ENCODE results near the gene SFXN5. TPM values are rescaled to one million over a fixed set of nuclear protein-coding genes. Genes with fewer than 3 reads are reported as not detected.

SFXN5 gene
- total and polyA plus RNA-seq, 4 donors, result 6.3 to 20.7 (median 14.8) TPM

DNA sequence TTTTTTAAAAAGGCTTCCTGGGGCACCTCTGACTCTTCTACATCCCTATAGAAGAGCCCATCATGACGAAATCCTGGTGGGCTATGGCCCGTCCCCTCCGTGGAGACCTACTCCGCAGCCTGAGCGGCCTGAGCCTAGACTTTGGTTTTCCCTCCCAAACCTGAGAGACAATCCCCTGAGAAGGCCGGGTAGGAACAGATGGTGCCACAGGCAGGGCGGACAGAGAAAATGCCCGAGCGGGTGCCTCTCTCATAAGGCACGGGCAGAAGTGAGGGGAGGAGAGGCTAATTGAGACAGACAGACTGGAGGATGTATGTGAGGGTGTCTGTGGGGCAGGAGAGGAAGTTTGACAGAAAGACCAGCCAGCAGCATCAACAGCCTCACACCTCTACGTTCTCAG lies 20.2 kb upstream of the SFXN5 start:
- no peaks in the 10 kb centered on the region for H3K9me3 ChIP-seq (ENCODE audit: control insufficient read depth, low read length)
- H3K27ac ChIP-seq (ENCODE audit: low read depth in 1 of 2, low read length in 2 of 2), result peak overlapping the region in 1 of 2 donors; percentile 13
- ATAC-seq (ENCODE audit: low FRiP score), result no peak
- 86% methylated on average over 11 of the region's 11 CpGs for WGBS, 2 donors
- no peak for DNase-seq
- H3K4me3 ChIP-seq (ENCODE audit: low read length in 2 of 2), result no peak overlapping the region
- no peaks in the 10 kb centered on the region for H3K27me3 ChIP-seq (ENCODE audit: control insufficient read depth in 1 of 2, insufficient read depth in 2 of 2, low read length in 1 of 2)
- no peaks in the 10 kb centered on the region for H3K36me3 ChIP-seq (ENCODE audit: control insufficient read depth in 1 of 2, insufficient read depth in 2 of 2, low read length in 1 of 2)
- intact Hi-C loops (cut with DNase I), result loop anchor here in 1 of 2 donors (2.0 kb wide), 1 partner anchor 19 kb away; no protein-coding TSS in a partner anchor
- peaks cover 0 to 4% of the 10 kb centered on the region in 2 donors for H3K4me1 ChIP-seq (ENCODE audit: control insufficient read depth in 1 of 2, insufficient read depth in 2 of 2, low read length in 2 of 2)

DNA sequence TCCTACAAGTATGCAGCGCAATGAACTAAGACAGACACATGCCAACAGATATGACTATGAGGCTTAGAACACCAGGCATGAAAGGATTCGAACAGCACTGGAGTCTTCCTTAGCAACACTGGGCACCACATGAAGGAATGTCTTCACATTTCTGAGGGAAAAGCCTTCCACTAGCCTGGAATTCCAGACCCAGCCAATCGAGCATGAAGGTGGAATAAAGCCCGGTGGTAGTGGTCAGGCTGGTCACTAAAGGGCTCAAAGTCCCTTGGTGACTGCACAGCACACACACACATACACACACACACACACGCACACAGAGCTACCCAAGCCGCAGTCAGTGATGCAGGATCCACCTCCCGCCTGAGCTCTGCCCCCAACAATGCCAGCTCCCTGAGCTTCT lies 19.7 kb upstream of the SFXN5 start:
- ATAC-seq (ENCODE audit: low FRiP score) (no peak), DNase-seq (no peak)
- Histone ChIP-seq H3K27ac (ENCODE audit: low read depth in 1 of 2, low read length in 2 of 2) (peak overlapping the region in 1 of 2 donors; percentile 4), H3K9me3 (ENCODE audit: control insufficient read depth, low read length) (no peaks in the 10 kb centered on the region), H3K36me3 (ENCODE audit: control insufficient read depth in 1 of 2, insufficient read depth in 2 of 2, low read length in 1 of 2) (no peaks in the 10 kb centered on the region), H3K4me1 (ENCODE audit: control insufficient read depth in 1 of 2, insufficient read depth in 2 of 2, low read length in 2 of 2) (peaks cover 0 to 4% of the 10 kb centered on the region in 2 donors), H3K27me3 (ENCODE audit: control insufficient read depth in 1 of 2, insufficient read depth in 2 of 2, low read length in 1 of 2) (no peaks in the 10 kb centered on the region), H3K4me3 (ENCODE audit: low read length in 2 of 2) (no peak overlapping the region)
- 34 to 42% methylated on average over 7 of the region's 7 CpGs for WGBS, 2 donors
- intact Hi-C loops (cut with DNase I), result loop anchor here in 1 of 2 donors (2.0 kb wide), 1 partner anchor 20 kb away; no protein-coding TSS in a partner anchor

DNA sequence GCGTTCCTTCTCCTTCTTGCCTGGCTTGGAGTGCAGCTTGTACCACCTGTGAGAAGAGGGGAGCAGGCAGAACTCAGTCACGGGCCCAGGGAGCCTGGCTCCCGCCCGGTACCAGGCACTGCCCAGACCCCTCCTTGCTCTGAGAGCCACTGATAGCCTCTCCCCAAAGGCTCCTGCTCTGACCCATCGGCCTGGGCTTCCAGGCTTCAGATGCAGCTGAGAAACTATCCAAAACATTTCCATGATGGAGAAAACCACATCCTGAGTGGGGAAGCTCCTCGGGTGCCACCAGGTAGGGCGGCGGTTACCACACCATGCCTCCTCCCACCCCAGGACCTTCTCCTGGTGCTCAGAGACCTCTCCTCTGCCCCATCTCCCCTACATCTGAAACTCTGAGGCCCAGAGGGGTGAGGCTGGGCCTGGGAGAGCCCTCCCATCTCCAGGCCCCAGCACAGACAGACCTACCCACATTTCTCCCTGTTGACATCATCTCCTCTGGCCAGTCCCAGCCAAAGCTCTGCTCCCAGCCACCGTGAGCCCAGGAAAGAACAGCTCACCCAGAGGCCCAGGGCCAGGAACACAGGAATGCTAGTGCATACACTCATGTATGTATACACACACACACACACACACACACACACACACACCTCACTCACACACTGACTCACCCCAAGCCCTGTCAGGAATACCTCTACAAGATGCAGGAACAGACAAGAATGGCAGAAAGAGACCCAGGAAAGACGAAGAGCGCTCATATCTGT lies 17.9 kb upstream of the SFXN5 start:
- Histone ChIP-seq H3K36me3 (ENCODE audit: control insufficient read depth in 1 of 2, insufficient read depth in 2 of 2, low read length in 1 of 2) (no peaks in the 10 kb centered on the region), H3K27ac (ENCODE audit: low read depth in 1 of 2, low read length in 2 of 2) (peak overlapping the region; percentile 40 to 86), H3K9me3 (ENCODE audit: control insufficient read depth, low read length) (no peaks in the 10 kb centered on the region), H3K4me3 (ENCODE audit: low read length in 2 of 2) (peak overlapping the region in 1 of 2 donors; percentile 2), H3K27me3 (ENCODE audit: control insufficient read depth in 1 of 2, insufficient read depth in 2 of 2, low read length in 1 of 2) (no peaks in the 10 kb centered on the region), H3K4me1 (ENCODE audit: control insufficient read depth in 1 of 2, insufficient read depth in 2 of 2, low read length in 2 of 2) (peaks cover 2 to 4% of the 10 kb centered on the region in 2 donors)
- DNase-seq (peak; percentile 93 to 95), ATAC-seq (ENCODE audit: low FRiP score) (peak; percentile 81)
- intact Hi-C loops (cut with DNase I), result loop anchor here (1.0 to 10.0 kb wide), 6 partner anchors 21 to 202 kb away; partner anchors contain the start of genes SMYD5 (in 2 of the 2) and SPR (in 1 of the 2)
- 18 to 22% methylated on average over 11 of the region's 11 CpGs for WGBS, 2 donors

DNA sequence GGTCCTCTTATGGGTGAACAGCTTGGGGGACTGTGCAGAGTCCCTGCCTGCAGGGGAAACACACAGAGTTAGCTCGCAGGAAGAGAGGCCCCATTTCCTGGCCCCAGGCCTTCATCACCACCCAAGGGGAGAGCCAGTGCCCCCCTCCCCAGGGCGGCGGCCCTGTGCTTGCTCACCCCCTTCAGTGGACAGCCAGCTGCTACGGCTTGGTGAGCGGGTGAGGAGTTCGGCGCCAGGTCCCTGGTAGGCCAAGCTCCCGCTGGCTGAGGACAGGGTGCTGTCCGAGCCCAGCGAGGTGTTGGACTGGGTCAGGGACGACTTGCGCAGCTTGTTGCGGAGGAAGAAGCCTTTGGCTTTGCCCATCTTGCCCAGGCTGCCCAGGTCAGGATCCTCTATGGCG lies 17.2 kb upstream of the SFXN5 start:
- 45 to 51% methylated on average over 14 of the region's 14 CpGs for WGBS, 2 donors
- DNase-seq (peak in 1 of 2 donors; percentile 44), ATAC-seq (ENCODE audit: low FRiP score) (no peak)
- H3K4me3 ChIP-seq (ENCODE audit: low read length in 2 of 2), result peak overlapping the region in 1 of 2 donors; percentile 2
- intact Hi-C loops (cut with DNase I), result loop anchor here (1.0 to 10.0 kb wide), 5 partner anchors 34 to 201 kb away; partner anchors contain the start of genes SMYD5 (in 2 of the 2) and SPR (in 1 of the 2)
- no peaks in the 10 kb centered on the region for H3K36me3 ChIP-seq (ENCODE audit: control insufficient read depth in 1 of 2, insufficient read depth in 2 of 2, low read length in 1 of 2)
- H3K27ac ChIP-seq (ENCODE audit: low read depth in 1 of 2, low read length in 2 of 2), result peak overlapping the region; percentile 40 to 86
- H3K9me3 ChIP-seq (ENCODE audit: control insufficient read depth, low read length), result no peaks in the 10 kb centered on the region
- H3K4me1 ChIP-seq (ENCODE audit: control insufficient read depth in 1 of 2, insufficient read depth in 2 of 2, low read length in 2 of 2), result peaks cover 2 to 4% of the 10 kb centered on the region in 2 donors
- H3K27me3 ChIP-seq (ENCODE audit: control insufficient read depth in 1 of 2, insufficient read depth in 2 of 2, low read length in 1 of 2), result no peaks in the 10 kb centered on the region

DNA sequence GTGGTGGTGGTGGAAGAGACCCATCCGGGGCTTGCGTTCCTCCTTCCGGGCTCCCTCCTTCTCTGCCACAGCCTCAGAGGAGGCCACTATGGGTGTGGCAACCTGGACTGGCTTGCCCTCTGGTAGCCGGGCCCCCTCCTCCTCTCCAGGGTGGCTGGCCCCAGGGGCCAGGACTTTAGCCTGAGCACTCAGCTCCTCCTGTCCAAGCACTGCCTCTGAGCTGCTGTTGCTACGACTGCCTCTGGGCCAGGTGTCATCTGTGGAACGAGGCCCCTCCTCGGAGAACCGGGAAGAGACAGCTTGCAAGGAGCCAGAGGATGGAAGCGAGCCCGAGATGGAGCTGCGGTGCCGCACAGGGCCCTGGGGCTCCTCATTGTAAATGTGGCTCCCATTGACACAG lies 16.7 kb upstream of the SFXN5 start:
- intact Hi-C loops (cut with DNase I), result loop anchor here (5.0 to 10.0 kb wide), 4 partner anchors 34 to 201 kb away; partner anchors contain the start of genes SMYD5 (in 2 of the 2) and SPR (in 1 of the 2)
- ATAC-seq (ENCODE audit: low FRiP score) (no peak), DNase-seq (peak in 1 of 2 donors; percentile 44)
- Histone ChIP-seq H3K27me3 (ENCODE audit: control insufficient read depth in 1 of 2, insufficient read depth in 2 of 2, low read length in 1 of 2) (no peaks in the 10 kb centered on the region), H3K27ac (ENCODE audit: low read depth in 1 of 2, low read length in 2 of 2) (peak overlapping the region in 1 of 2 donors; percentile 86), H3K36me3 (ENCODE audit: control insufficient read depth in 1 of 2, insufficient read depth in 2 of 2, low read length in 1 of 2) (no peaks in the 10 kb centered on the region), H3K4me1 (ENCODE audit: control insufficient read depth in 1 of 2, insufficient read depth in 2 of 2, low read length in 2 of 2) (peaks cover 2 to 4% of the 10 kb centered on the region in 2 donors), H3K9me3 (ENCODE audit: control insufficient read depth, low read length) (no peaks in the 10 kb centered on the region), H3K4me3 (ENCODE audit: low read length in 2 of 2) (peak overlapping the region in 1 of 2 donors; percentile 4)
- WGBS, 2 donors, result 30 to 31% methylated on average over 12 of the region's 12 CpGs

DNA sequence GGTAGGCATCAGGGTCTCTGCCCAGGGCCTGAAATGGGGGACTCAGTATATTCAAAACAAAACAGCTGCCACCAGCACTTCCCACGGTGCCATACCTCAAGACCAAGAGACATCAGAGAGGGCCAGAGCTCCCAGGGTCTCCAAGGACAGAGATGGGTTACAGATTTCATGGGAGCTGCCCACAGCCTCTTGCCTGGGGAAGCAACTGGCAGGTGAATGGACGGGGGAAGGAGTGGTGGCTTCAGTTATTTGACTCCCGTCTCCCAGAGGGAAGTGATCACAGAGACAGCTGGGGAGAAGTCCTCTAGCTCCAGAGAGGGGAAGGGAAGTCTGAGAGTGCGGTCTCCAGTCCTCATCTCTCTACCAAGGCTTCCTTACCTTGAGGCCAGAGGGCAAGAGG lies 15.8 kb upstream of the SFXN5 start:
- no peaks in the 10 kb centered on the region for H3K36me3 ChIP-seq (ENCODE audit: control insufficient read depth in 1 of 2, insufficient read depth in 2 of 2, low read length in 1 of 2)
- no peaks in the 10 kb centered on the region for H3K9me3 ChIP-seq (ENCODE audit: control insufficient read depth, low read length)
- no peak overlapping the region for H3K27ac ChIP-seq (ENCODE audit: low read depth in 1 of 2, low read length in 2 of 2)
- intact Hi-C loops (cut with DNase I), result loop anchor here (5.0 to 10.0 kb wide), 4 partner anchors 35 to 200 kb away; partner anchors contain the start of genes SMYD5 (in 2 of the 2) and SPR (in 1 of the 2)
- H3K27me3 ChIP-seq (ENCODE audit: control insufficient read depth in 1 of 2, insufficient read depth in 2 of 2, low read length in 1 of 2), result no peaks in the 10 kb centered on the region
- H3K4me1 ChIP-seq (ENCODE audit: control insufficient read depth in 1 of 2, insufficient read depth in 2 of 2, low read length in 2 of 2), result peaks cover 2 to 4% of the 10 kb centered on the region in 2 donors
- H3K4me3 ChIP-seq (ENCODE audit: low read length in 2 of 2), result no peak overlapping the region
- no peak for DNase-seq
- no peak for ATAC-seq (ENCODE audit: low FRiP score)
- WGBS, 2 donors, result 15% methylated on average over 4 of the region's 4 CpGs

DNA sequence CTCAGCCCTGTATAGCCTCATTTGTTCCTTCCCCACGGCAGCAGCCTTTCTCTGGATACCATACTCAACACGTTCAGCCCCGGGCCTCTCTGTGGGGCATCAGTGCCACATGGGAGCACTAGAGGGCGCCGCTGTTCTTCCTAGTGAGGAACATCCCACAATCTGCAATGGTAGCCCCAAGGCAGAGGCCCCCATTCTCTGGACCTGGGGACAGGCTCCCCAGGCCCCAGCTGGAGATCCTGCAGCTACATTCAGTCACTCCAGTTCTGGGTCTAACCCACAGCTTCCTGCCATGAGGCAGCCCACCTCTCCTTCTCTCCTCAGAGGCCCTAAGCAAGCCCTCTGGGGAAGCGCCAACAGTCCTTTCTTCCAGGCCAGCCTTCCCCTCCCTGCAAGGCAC lies 14.2 kb upstream of the SFXN5 start:
- ATAC-seq (ENCODE audit: low FRiP score) (peak; percentile 78), DNase-seq (peak; percentile 88 to 96)
- intact Hi-C loops (cut with DNase I), result loop anchor here (1.0 to 10.0 kb wide), 6 partner anchors 37 to 198 kb away; partner anchors contain the start of genes SMYD5 (in 2 of the 2) and SPR (in 1 of the 2)
- H3K9me3 ChIP-seq (ENCODE audit: control insufficient read depth, low read length), result no peaks in the 10 kb centered on the region
- WGBS, 2 donors, result 14% methylated on average over 6 of the region's 6 CpGs
- no peaks in the 10 kb centered on the region for H3K36me3 ChIP-seq (ENCODE audit: control insufficient read depth in 1 of 2, insufficient read depth in 2 of 2, low read length in 1 of 2)
- H3K4me1 ChIP-seq (ENCODE audit: control insufficient read depth in 1 of 2, insufficient read depth in 2 of 2, low read length in 2 of 2), result peaks cover 2 to 4% of the 10 kb centered on the region in 2 donors
- no peaks in the 10 kb centered on the region for H3K27me3 ChIP-seq (ENCODE audit: control insufficient read depth in 1 of 2, insufficient read depth in 2 of 2, low read length in 1 of 2)
- H3K27ac ChIP-seq (ENCODE audit: low read depth in 1 of 2, low read length in 2 of 2), result no peak overlapping the region
- H3K4me3 ChIP-seq (ENCODE audit: low read length in 2 of 2), result no peak overlapping the region

DNA sequence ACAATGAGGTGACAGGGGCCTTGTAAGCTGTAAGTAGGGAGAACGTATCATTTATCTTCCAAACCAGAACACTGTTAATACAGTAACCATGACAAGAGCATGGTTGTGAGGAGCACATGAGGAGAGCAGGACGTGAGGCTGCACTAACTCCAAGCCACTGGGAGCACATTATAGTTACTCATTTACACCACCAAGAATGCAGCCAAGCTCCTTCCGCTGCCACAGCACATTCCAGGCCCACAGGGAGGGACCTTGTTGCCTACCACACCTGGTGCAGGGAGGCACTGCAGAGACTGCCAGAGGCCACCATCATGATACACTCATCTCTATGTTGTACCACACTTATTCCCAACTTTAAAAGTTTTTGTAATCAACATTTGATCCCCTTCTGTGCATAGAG lies 13.5 kb upstream of the SFXN5 start:
- WGBS, 2 donors, result 54 to 62% methylated on average over 3 of the region's 3 CpGs

More for the DNA sequence above, 13.5 kb upstream of the SFXN5 start:
- ATAC-seq (ENCODE audit: low FRiP score) (no peak), DNase-seq (no peak)
- intact Hi-C loops (cut with DNase I), result loop anchor here (1.0 to 10.0 kb wide), 6 partner anchors 37 to 198 kb away; partner anchors contain the start of genes SMYD5 (in 2 of the 2) and SPR (in 1 of the 2)
- Histone ChIP-seq H3K27me3 (ENCODE audit: control insufficient read depth in 1 of 2, insufficient read depth in 2 of 2, low read length in 1 of 2) (no peaks in the 10 kb centered on the region), H3K9me3 (ENCODE audit: control insufficient read depth, low read length) (no peaks in the 10 kb centered on the region), H3K4me3 (ENCODE audit: low read length in 2 of 2) (no peak overlapping the region), H3K36me3 (ENCODE audit: control insufficient read depth in 1 of 2, insufficient read depth in 2 of 2, low read length in 1 of 2) (peaks cover 0 to 2% of the 10 kb centered on the region in 2 donors), H3K4me1 (ENCODE audit: control insufficient read depth in 1 of 2, insufficient read depth in 2 of 2, low read length in 2 of 2) (peaks cover under 1 to 2% of the 10 kb centered on the region in 2 donors), H3K27ac (ENCODE audit: low read depth in 1 of 2, low read length in 2 of 2) (no peak overlapping the region)
